ENCODE results near the gene TUBA3D.
"Not testable (repeated sequence)": the region's sequence is repeated elsewhere in the genome, so short reads cannot be mapped to it uniquely, and the experiment has no call there.

Gene TUBA3D

DNA sequence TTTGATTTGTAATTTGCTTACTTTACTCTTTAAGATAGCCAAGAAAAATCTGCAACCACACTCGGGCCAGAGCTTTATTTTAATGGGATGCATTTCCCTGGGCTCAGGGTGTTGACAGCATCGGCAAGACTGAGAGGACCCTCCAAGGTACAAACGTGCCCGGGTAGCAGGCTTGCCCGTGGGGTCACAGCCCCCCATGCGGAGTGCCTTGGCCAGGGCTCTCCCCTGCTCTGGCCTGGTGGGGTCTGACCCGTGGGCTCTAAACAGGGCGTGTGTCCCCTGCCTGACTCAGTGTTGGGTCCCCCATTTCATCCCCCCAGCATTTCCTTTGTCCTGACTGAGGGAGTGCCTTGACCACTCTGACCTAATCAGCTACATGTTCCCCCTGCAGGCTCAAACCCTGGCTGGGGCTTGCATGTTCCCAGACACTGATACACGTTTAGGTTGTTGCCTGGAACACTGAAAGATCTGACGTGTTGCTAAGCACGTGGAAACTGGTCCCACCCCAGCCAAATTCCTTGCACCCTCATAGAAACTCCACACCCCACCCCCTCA, 9.1 kb downstream of the TUBA3D start:
- DNase-seq: not testable (repeated sequence)

DNA sequence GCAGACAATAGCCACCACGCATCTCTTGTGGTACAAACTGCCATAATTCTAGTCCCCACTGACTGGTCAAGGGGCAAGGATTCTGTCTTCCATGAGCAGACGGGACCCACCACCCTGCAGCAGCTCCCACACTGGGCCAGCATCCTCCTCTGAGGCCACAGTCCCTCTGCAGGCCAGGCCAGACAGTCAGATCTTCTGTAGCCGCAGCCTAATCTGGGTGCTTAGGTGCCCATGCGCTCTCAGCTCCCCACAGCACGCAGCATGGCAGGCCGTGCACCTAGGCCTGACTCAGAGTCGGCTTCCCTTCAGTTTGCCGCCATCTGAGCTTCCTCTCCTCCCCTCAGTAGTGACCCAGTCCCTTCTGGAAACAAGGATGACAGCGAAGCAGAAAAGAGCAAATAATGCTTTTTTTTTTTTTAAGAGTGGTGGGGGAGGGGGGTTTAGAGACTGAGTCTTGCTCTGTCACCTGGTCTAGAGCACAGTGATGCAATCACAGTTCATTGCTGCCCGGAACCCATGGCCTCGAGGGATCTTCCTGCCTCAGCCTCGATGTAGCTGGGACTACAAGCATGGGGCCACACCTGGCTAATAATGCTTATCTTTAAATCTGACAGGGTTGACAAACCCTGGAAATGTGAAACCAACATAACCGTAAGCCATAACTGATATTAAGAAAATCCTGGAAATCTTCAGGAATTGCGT, 10.4 kb downstream of the TUBA3D start:
- not testable (repeated sequence) for DNase-seq

DNA sequence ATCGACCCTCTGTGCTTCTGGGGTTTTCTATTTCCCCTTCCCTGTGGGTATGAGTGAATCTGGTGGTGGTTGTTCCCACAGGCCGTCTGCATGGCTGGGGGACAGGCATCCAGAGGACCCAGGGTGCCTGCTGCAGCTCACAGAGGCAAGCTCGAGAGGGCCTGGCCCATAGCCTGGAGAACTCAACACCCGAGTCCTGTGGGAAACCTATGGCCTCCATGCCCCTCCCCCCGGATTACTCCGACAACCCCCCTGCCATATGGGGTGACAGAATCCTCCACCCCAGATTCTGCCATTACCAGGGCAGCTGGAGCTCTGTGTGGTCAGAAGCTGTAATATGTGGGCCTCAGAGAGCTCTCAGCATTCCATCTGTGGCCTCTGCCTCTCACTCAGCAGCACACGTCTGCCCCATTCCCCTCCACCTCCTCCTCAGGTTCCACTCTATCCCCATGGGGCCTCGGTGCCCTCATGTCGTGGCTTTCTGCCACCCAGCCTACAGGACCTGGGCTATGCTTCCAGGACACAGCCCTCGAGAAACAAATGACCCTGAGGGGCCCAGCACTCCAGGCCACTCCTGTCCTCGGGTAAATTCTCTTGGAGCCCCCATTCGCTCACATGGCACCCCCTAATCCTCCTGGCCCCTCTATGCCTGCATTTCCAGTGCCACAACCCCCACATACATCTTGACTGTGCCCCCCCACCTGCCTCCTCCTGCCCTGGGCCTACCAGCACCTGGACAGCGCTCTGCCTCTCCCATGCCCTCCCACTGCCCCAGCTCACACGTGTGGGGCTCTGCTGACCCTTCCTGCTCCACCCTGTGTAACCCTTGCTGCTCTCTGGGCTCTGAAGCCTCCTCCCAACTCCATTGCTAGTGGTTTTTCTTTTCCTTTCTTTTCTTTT, 12.6 kb downstream of the TUBA3D start:
- DNase-seq: no peak

DNA sequence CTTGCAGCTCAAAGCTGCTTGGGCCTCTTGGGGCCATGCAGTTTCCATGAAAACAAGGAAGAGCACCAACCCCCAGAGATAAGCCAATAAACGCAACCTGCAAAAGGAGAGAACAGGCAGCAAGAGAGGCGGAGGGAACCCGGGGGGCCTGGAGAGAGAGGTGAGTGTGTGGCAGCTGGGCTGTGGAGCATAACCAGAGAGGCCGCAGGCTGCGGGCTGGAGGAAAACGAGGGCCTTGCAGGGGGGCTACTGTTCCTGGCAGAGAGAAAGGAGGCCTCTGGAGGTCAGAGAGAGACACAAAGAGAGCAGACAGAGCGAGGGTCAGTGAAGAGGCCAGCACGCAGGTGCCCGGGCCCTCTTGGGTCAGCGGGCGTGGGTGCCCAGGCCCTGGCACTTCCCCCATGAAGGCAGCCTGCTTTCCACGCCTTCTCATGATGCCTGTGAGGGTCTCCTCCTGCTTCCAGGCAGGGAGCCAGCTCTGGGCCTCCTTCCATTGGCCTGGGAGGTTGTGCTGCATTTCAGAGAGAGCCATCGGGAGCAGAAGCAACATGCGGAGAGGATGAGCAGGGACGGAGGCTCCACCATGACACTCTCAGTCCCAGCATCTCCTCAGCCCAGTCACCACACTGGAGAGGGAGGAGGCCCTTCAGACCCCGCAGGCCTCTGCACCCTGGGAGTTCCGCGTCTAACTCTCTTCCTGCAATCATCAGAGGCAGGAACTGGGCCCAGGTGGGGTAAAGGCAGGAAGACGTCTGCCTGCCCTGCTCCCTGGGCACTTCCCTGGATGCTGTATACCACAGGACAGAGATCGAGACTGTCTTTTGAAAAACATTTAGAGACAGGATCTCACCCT, 14.9 kb downstream of the TUBA3D start:
- not testable (repeated sequence) for DNase-seq

DNA sequence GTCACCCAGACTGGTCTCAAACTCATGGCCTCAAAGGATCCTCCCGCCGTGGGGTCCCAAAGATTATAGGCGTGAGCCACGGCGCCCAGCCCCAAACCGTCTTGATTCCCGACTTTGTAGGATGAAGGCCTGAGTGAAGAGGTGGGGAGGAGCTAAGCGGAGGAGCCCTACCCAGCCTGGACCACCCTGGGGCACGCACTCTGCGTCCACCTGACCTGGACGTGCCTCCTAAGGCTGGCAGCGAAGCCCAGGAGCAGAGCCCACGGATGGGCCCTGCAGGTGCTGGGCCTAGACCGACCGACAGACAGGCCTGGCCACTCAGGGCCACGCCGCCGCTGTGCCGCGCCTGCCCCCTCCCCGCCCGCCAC, 15.5 kb downstream of the TUBA3D start:
- DNase-seq: not testable (repeated sequence)

DNA sequence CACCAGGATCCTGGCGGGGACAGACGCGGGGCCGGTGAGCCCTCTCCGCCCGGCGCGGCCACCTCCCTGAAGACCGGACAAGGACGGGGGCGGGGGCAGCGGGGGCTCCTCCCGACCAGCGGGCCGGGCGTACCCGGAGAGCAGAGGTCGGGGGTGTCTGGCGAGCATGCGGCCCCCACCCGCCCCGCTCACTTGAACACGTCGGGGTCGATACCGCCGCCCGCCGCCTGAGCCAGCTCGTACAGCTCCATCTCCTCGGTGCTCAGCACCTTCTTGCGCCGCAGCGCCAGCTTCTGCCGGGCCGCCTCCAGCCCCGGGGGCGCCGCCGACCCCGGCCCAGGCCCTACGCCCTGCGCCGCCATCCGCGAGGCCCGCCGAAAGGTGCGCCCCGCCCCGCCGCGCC, 16.1 kb downstream of the TUBA3D start, which contains the start of gene MZT2A:
MZT2A (minus strand) TSS at position 383 of the 403 bp plus-strand sequence; CDS start at position 362, 21 bp downstream.
- not testable (repeated sequence) for DNase-seq

DNA sequence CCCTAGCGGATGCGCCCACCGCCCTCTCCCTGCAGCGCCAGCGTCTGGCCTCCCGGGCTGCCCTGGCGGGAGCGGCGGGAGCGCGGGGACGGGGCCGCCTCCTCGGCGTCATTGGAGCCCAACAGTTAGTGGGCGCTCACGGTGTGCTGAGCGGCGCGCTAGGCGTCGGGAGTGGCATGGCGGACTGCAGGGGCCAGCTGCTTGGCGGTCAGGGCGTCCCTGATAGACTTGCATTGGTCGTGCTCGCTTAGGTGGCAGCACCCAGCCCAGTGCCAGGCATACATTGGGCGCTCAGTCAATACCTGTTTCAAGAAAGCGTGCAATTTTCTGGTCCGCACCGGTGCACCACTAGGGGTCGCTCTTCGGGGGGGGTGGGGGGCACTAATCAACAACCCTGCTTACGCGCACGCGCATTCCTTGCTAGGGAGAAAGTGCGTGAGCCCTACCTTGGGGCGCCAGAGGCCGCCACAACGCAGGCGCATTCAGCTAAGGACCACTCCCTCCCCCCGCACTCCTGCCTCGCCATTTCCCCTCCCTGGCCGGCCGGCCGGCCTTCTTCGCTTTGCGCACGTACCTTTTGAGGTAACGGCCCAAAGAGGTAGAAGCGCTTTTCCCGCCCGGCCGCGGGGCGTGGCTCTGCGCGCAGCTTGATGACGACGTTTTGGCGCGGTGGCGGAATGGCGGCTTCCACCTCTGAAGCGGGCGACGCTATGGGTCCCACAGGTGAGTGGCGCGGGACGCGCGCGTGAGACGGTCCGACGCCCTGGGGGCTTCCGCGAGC, 16.7 kb downstream of the TUBA3D start:
- DNase-seq: peak; percentile 93 to 94 (median 93)

DNA sequence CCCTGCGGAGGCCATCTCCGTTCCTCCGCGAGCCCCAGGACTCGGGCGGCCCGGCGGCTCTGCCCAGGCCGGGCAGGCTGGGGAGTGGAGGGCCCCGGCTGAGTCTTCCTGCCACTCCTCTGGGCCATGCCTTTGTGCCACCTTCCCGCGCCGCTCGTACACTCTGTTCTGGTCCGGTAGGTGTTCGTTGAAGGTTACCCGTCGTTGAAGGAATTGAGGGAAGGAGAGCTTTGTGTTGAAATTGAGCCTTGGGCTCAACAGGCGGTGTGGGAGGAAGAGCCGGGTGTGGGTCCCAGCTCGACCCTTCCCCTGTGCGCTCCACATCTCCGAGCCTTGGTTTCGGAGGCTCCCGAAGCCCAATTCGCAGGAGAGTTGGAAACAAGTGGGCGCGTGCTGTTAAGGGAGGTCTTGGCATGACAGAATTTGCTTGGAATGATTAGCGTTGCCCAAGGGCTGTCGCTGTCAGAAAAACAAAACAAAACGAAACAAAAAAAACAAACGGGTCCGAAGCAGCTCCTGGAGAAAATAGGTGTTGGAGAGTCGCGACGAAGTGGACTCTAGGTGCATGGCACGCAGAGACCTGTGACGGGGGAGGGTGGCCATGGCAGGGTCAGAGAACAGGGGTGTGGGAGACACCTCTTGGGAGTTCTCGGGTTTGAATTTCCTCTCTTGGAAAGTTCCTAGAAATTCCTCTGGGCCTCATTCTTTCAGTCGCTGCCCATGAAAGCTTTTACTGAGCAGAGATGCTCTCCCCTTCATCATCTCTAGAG, 17.5 kb downstream of the TUBA3D start:
- DNase-seq: no peak

DNA sequence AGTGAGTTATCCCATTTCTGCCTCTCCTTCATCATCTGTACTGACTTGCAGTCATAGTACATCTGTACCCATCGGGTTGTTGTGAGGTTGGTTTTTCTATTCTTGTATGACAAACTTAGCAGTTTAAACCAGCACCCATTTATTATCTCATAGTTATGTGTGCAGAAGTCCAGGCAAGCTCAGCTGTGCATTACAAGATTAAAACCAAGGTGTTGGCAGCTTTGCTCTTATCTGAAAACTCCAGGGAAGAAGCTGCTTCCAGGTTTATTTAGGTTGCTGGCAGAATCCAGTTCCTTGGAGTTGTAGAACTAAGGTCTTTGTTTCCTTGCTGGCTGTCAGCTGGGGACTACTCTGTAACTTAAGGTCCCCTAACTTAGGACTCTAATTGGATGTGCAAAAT, 19.6 kb downstream of the TUBA3D start:
- not testable (repeated sequence) for DNase-seq

DNA sequence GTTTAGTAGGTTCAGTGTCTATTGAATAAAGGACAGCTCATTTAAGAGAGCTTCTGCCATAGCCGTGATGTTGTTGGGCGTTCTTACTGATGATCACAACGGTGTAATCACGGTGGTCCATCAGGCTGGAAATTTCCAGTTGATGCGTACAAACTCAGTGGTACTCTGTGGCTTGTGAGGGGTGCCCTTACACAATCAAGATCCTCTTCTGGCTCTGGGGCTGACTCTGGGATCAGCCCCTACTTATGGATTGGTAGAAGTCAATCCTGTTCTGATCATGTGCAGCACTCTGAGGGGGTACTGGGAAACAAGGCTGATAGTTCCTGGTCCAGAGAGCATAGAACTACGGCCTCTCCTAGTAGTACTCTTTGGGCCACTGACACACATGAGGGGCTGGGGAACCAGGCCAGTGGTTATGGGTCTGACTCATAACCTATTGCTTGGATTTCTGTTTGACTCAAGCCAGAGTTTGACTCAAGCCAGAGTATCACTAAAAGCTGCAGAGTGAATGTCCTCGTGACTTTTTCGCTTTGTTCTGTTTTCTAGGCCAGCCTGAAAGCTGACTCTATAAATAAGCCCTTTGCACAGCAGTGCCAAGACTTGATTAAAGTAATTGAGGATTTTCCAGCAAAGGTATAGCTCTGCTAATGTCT, 22.5 kb downstream of the TUBA3D start:
- DNase-seq: peak in 1 of 3 donors; percentile 12

DNA sequence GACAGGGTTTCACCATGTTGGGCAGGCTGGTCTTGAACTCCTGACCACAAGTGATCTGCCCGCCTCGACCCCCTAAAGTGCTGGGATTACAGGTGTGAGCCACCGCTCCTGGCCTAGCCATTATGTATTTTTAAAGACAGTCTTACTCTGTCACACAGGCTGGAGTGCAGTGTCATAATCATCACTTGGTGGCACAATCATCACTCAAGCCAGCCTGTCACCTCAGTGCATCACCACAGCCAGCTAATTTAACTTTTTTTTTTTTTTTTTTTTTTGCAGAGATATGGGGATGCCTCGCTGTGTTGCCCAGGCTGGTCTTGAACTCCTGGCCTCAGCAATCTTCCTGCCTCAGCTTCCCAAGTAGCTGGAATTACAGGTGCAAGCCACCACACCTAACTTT, 27.7 kb downstream of the TUBA3D start:
- not testable (repeated sequence) for DNase-seq

DNA sequence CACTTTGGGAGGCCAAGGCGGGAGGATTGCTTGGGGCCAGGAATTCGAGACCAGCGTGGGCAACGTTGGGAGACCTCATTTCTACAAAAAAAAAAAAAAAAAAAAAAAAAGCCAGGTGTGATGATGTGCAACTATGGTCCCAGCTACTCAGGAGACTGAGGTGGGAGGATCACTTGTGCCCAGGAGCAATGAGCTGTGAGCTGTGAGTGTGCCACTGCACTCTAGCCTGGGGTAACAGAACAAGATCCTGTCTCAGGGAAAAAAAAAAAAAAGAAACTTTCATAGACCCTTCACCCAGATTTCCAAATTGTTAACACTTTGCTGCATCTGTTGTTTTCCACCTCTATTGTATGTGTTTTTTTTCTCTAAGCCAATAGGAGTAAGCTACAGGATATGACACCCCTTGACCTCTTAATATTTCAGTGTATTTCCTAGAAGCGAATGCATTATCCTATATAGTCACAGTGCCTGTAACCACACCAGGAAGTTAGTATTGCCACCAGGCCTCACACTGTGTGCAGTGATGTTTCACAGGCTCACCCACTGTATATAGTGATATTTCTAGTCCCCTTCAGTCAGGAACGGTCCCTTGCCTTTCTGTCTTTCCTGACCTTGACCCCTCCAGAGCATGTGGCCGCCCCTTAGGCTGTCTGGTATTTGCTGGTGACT, 28.3 kb downstream of the TUBA3D start:
- not testable (repeated sequence) for DNase-seq

DNA sequence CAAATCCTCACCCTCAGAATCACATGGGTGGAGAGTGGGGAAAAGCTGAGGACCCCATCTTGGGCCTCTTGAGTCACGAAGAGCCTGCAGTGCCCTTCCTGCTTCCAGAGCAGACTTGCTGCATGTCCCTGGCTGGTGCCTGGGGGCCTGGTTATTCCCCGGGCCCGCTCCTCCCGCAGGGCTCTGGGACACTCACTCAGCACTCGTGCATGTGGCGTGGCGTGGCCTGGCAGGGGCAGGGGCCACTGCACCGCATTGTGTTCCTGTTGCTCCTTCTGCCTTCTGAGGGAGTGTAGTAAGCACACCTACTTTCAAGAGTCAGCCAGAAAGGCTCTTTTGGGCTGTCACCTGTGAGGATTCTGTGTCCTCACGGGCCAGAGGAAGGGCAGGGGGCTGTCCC, 33.7 kb downstream of the TUBA3D start:
- no peak for DNase-seq

DNA sequence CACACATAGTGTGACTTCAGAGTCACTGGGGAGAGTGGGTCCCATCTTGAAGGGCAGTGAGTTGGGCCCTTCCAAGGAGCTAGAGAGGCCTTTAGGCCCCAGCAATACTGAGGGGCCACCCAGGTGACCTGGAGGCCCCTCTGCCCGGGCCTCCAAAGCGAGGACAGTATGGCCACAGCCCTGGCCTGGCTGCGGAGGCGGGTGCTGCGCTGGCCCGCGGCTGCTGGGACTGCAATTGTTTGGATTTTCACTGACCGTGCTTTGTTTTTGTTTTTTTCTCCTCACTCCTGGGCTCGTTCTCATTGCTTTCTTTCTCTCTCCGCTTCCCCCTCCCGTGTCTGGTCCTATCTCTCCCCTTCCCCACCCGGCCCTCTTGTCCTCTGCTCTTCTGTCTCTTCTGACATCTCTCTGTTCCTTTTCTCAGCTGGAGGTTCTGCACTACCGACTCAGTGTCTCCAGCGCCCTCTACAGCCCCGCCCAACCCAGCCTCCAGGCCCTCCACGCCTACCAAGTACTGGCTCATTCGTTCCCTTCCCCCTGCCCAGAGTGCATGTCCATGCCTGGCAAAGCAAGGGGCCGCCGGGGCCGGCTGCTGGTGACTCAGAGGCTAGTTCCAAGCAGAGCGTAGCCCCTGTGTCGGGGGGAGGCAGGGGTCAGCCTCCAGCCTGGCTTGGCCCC, 35.5 kb downstream of the TUBA3D start:
- not testable (repeated sequence) for DNase-seq

DNA sequence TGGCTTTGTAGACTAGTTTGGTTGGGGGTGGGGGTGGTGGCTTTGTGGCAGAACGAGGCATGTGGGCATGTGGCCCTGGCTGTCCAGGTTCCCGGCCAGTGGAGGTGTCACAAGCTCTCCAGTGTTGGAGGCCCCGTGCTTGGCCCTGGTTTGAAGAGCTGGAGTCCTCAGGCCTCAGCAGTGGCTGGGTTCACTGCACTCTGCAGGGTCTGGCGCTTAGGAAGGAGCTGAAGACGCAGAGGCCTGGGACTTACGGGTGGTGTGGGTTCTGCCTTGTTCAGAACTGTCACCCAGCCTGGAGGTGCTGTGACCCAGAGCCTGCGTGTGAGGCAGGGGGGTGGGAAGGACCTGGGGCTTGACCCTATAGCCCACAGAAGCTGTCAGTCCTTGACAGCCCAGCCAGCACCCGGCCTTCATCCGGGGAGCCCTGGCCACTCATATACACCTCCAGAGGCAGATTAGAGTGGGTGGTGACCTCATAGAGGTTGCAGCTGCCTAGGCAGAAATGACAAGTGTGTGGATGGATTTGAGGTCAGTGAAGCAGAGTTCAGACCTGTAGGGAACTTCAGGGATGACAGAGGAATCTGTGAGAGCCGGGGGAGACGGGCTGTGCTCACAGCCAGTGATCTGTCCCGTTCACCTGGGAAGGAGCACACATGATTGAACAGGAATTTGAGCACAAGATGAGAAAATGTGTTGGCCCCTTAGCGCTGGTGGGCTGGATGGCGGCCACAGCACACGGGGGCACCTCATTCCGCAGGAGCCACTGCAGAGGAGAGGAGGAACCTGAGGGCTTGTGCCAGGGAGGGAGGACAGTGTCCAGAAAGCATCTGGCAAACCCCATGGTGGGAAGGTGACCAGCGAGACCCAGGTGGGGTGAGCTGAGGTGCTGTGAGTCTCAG, 36.3 kb downstream of the TUBA3D start:
- not testable (repeated sequence) for DNase-seq

DNA sequence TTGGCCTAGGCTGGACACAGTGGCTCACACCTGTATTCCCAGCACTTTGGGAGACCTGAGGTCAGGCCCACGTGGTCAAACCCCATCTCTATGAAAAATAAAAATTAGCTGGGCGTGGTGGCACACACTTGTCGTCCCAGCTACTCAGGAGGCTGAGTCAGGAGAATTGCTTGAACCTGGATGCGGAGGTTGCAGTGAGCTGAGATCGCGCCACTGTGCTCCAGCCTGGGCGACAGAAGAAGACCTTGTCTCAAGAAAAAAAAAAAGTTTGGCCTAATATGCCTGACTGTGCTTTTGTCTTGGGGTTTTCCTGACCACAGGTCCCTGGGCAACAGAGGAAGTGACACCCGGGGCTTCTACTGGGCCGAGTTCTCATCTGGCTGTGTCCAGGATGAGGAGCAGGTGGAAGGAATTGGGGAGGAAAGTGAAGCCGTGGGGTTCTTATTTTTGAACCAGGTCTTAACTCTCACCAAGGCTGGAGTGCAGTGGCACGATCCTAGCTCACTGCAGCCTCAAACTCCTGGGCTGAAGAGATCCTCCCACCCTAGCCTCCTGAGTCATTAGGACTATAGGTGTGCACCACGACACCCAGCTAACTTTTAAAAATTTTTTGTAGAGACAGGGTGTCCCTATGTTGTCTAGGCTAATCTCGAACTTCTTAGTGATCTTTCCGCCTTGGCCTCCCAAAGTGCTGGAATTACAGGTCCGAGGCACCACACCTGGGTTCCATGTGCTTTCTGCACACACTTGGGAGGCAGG, 38.7 kb downstream of the TUBA3D start:
- DNase-seq: peak in 1 of 3 donors; percentile 17

DNA sequence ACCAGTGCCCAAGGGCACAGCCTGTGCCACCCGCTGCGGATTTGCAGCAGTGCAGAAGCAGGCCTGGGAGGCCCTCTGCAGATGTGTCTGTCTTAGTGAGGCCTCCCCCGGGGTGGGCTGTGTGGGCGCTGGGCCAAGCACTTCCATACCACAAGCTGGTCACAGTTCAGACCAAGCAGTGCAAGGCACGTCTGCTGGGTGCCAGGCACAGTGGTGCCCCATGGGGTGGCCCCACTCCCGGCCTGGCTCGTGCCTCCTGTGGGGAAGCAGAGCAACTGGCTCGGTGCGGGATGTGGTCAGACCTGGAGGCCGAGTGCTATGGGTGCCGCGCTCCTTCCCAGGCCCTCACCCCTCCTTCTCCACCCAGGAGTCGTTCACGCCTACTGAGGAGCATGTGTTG, 39.3 kb downstream of the TUBA3D start:
- DNase-seq: not testable (repeated sequence)

Data from suppressor macrophage treated with lipopolysaccharide for 1 hour (primary cell).